Retinal pigment epithelial cell (primary cell): ENCODE results near the gene FAM3A.
"Not testable (repeated sequence)": the region's sequence is repeated elsewhere in the genome, so short reads cannot be mapped to it uniquely, and the experiment has no call there.

Source experiments
- DNase-seq: peaks from one replicate; pipeline ENCODE4 v3.0.0-alpha.2; 2010; ENCODE audit warnings: low read depth
- H3K4me3 ChIP-seq: 2 replicates; pipeline ENCODE4 v1.5.1; 2011; ENCODE audit warnings: mild to moderate bottlenecking, low read length, control low read depth, moderate library complexity
- TF ChIP-seq, protein P1 (sequence below): conservative IDR thresholded peaks from 2 replicates; pipeline ENCODE4 v1.5.1; 2011; ENCODE audit warnings: low read depth, low read length, control low read depth, inconsistent platforms

FAM3A gene

DNA sequence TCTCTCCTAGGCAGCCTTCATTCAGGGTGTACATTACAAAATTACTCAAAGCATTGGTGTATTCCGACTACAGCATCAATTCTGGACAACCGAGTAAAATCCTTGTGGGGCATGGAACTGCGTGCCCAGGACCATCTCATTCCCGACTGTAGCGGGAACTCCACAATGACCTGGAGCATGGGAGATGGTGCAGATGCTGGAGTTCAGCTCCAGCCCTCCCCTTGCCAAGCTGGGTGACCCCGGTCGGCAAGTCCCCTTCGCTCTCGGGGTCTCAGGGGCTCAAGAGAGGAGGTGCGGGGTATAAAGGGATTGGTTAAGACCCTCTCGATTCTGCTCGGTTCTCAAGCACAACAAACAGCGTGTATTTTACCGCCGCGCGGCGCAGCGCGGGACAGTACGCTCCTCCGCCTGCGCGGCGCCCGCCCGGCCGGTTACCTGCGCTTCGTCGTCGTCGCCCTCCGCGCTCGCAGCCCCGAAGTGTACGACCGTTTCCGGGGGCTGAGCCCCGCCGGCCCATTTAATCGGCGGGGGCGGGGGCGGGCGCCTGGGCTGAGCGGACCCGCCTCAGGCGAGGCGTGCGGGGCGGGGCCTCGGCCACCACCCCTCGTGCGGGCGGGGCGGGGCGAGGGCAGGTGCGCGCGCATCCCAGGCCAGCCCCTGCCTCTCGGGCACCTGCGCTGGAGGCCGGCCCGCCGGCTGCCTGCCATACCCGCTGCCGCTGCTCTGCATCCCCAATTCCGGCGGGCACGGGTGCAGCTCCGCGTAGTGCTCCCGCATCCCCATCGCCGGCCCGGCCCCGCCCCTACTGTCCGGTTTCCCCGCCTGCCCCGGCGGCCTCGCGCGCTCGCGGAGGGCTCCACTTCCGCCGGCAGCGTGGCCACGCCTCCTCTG is 30.6 kb upstream of the FAM3A start, which contains the start of gene G6PD:
Gene G6PD (minus strand): TSS at position 493 of the 891 bp plus-strand sequence. CDS start 691 bp downstream, outside the sequence.
- H3K4me3 ChIP-seq = peak within 1 kb of the TSS; percentile 69
- TF ChIP-seq, protein P1, sequence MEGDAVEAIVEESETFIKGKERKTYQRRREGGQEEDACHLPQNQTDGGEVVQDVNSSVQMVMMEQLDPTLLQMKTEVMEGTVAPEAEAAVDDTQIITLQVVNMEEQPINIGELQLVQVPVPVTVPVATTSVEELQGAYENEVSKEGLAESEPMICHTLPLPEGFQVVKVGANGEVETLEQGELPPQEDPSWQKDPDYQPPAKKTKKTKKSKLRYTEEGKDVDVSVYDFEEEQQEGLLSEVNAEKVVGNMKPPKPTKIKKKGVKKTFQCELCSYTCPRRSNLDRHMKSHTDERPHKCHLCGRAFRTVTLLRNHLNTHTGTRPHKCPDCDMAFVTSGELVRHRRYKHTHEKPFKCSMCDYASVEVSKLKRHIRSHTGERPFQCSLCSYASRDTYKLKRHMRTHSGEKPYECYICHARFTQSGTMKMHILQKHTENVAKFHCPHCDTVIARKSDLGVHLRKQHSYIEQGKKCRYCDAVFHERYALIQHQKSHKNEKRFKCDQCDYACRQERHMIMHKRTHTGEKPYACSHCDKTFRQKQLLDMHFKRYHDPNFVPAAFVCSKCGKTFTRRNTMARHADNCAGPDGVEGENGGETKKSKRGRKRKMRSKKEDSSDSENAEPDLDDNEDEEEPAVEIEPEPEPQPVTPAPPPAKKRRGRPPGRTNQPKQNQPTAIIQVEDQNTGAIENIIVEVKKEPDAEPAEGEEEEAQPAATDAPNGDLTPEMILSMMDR = no peak
- DNase-seq = no peak

DNA sequence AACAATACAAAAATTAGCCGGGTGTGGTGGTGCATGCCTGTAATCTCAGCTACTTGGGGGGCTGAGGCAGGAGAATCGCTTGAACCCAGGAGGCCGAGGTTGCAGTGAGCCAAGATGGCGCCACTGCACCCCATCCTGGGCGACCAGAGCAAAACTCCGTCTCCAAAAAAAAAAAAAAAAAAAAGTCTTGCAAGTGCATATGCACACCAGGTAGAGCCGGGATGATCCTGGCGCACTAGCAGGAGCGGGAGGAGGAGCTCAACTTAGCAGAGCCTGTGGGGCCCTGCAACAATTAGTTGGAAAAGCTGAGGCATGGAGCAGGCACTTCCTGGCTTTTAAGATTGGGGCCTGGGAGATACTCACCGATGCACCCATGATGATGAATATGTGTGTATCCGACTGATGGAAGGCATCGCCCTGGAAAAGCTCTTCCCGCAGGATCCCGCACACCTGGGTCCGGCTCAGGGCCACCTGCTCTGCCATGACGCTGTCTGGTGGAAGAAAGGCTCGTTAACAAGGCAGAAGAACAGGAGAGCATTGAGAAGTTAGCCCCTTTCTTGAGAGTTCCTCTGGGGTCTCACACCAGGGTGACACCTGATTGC is 29.7 kb upstream of the FAM3A start:
- H3K4me3 ChIP-seq = peak overlapping the region; percentile 52
- no peak for DNase-seq
- TF ChIP-seq, protein P1 = no peak

DNA sequence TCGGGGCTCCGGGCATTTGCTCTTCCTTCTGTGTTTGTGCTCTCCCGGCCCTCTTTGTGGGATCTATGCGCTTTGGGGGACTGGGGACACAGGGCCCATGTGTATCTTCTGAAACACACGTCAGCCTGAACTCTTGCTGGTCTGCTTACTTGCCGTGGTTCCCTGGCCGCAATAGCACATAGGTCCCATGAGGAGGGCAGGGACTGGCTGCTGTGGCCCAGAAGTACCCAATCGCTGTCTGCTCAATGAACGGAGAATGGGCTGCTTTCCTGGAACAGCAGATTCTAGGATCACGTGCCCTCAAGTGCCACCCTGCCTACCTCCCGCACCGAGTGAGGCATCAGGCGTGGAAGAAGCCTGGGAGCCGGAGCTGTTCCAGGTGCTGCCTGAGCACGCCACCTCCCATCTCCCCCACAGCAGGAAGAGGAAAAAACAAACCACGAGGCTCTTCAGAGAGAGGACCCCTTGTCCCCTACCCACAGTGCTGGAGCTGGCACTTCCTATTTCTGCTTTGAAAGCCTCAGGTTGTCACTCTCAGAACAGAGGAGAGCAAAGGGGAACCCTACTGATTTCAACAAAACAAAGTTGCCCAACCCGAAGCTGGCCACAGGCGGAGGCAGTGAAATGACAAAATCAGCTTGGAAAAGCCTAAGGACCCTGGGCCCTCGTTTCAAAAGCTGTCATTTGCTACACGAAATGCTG is 26.8 kb upstream of the FAM3A start:
- DNase-seq = no peak
- H3K4me3 ChIP-seq = no peak overlapping the region
- TF ChIP-seq, protein P1 = no peak

DNA sequence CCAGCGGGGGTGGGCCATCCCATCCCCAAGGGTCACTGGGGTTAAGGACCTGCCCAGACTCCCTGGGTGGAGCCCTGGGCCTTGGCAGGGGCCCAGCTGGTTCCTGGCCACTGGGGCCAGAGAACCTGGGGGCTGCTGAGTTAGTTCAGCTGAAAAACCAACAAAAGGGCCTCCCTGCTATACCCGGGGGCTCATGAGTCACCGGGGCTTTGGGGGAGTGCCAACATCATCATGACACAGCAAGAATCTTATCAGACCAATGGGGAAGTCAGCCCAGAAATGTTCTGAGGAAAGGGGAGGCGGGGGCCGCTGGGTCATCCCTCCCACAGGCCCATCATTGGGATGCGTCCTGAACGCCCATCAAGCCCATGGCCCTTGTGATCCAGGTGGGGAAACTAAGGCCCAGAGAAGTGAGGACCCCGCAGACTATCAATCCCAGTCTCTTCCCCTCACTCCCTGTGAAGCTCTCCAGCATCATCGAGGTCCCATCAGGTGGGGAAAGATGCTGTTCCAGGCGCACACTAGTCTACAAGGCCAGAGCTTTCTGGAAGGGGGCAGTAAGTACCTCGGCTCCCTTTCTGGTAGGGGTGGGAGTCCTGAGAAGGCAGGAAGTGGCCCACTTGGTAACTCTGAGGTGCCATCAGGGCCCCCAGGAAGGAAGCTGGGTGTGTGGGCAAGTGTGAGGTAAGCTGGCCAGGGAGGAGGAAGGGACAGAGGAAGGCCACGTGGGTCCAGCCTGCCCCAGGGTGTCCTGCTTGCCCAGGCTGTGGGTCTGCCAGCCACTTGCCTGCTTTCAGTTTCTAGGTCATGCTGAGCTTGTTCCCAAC is 26.1 kb upstream of the FAM3A start:
- no peak overlapping the region for H3K4me3 ChIP-seq
- TF ChIP-seq, protein P1 = no peak
- DNase-seq = peak; percentile 67

DNA sequence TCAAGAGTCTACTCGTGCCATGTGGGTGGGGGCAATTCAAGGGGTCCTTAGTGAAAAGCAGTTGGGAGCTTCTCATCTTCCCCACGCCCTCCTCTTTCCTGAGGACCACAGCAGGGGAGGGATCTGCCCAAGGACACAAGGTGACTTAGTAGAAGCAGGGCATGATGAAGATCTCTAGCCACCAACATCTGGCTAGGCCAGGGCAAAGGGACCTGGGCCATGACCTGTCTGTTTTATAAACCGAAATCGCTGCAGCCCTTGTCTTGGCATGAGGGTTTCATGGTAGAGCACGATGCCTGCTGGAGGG is 25.5 kb upstream of the FAM3A start:
- no peak overlapping the region for H3K4me3 ChIP-seq
- TF ChIP-seq, protein P1 = no peak

DNA sequence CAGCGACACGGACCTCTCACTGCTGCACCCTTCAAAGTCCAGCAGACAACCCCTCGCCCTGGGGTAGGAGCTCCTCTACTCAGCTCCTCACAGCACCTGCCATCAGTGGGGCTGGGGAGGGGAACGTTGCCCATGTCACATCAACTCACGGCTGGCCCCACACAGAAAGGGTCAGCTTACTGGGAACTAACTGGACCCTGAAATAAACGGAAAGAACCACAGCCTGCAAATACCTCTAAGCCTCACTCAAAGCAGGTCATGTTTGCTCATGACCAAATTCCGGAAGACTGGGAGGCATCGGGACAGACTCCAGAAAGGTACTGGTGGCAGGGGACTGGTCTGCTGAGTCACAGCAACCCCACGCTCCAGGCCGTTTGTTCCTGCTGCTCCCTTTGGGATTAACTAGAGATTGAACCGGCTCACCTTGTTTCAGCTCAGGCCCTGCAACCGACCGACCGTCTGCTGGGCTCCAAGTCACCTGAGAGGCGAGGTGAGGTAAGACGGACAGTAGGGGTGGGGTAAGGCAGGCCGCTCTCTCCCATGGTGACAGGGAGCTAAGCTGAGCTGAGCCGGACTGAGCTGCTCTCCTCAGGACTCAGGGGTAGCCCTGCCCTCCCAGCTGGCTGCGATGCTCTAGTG is 25.0 kb upstream of the FAM3A start:
- TF ChIP-seq, protein P1 = no peak
- H3K4me3 ChIP-seq = no peak overlapping the region
- DNase-seq = no peak

More for the DNA sequence above, 25.5 kb upstream of the FAM3A start:
- no peak for DNase-seq

DNA sequence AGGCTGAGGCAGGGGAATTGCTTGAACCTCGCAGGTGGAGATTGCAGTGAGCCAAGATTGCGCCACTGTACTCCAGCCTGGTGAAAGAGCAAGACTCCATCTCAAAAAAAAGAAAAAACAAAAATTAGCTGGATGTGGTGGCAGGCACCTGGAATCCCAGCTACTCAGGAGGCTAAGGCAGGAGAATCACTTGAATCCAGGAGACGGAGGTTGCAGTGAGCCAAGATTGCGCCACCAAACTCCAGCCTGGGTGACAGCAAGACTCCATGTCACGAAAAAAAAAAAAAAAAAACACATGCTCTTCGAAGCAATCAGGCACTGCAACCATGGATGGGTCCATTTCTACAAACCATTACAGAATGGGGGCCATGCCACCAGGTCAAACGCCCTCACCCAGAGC is 24.3 kb upstream of the FAM3A start:
- DNase-seq, H3K4me3 ChIP-seq: not testable (repeated sequence)
